ENCODE data around the gene ZNF263.

The ZNF263 gene

GRCh38 chr16:3276679-3277078, 6.6 kb upstream of the ZNF263 start:
- in situ Hi-C loops (cut with HindIII; ENCODE audit: low pct_unique_long_range_greater_than_20kb, low sequenced_read_pairs), result no loop called here
- DNase-seq (ENCODE audit: low read depth in 1 of 2, low spot score in 1 of 2), result no peak
- TF ChIP-seq JUND (IDR thresholded peaks at IDR 0.05; ENCODE audit: low read depth), result no peak

- in situ Hi-C loops (cut with HindIII; ENCODE audit: low pct_unique_long_range_greater_than_20kb, low sequenced_read_pairs), result no loop called here
- no peak for TF ChIP-seq JUND (IDR thresholded peaks at IDR 0.05; ENCODE audit: low read depth)
- DNase-seq (ENCODE audit: low read depth in 1 of 2, low spot score in 1 of 2), result no peak
Observed at GRCh38 chr16:3281222-3281820, 2.0 kb upstream of the ZNF263 start.

- TF ChIP-seq JUND (IDR thresholded peaks at IDR 0.05; ENCODE audit: low read depth), result no peak
- in situ Hi-C loops (cut with HindIII; ENCODE audit: low pct_unique_long_range_greater_than_20kb, low sequenced_read_pairs), result no loop called here
- DNase-seq (ENCODE audit: low read depth in 1 of 2, low spot score in 1 of 2), result no peak
Observed at GRCh38 chr16:3282103-3282729, 1.1 kb upstream of the ZNF263 start.

DNA sequence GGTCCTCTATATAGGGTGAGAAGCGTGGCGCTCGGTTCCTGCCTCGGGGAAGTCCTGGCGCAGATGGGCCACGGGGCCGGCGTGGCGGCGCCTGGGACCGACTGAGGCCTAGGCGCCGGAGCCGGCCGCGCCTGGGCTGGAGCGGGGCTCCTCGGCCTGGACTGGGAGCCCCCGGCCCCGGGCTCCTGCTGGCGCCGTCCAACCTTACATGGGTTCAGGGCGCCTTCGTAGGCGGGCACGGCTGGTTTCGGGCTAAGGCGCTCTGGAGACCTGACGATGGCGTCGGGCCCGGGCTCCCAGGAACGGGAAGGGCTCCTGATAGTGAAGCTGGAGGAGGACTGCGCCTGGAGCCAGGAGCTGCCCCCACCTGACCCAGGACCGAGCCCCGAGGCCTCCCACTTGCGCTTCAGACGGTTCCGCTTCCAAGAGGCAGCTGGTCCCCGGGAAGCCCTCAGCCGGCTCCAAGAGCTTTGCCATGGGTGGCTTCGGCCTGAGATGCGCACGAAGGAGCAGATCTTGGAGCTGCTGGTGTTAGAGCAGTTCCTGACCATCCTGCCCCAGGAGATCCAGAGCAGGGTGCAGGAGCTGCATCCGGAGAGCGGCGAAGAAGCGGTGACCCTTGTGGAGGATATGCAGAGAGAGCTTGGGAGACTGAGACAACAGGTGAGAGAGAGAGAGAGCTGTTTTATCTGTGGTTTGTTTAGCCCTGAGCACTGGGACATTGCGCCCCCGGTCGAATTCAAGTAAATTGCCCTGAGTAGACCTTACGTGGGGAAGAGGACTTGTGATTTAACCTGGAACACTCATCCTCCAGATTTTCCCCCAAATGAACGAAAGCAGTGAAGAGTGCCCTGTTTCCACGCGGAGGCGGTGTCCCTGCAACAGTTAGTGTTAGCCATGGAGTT, 504 bp downstream of the ZNF263 start:
- DNase-seq (ENCODE audit: low read depth in 1 of 2, low spot score in 1 of 2), result no peak
- in situ Hi-C loops (cut with HindIII; ENCODE audit: low pct_unique_long_range_greater_than_20kb, low sequenced_read_pairs), result no loop called here
- TF ChIP-seq JUND (IDR thresholded peaks at IDR 0.05; ENCODE audit: low read depth), result no peak

- no peak for DNase-seq (ENCODE audit: low read depth in 1 of 2, low spot score in 1 of 2)
- in situ Hi-C loops (cut with HindIII; ENCODE audit: low pct_unique_long_range_greater_than_20kb, low sequenced_read_pairs), result no loop called here
Observed at GRCh38 chr16:3285131-3285530, 1.8 kb downstream of the ZNF263 start.

DNA sequence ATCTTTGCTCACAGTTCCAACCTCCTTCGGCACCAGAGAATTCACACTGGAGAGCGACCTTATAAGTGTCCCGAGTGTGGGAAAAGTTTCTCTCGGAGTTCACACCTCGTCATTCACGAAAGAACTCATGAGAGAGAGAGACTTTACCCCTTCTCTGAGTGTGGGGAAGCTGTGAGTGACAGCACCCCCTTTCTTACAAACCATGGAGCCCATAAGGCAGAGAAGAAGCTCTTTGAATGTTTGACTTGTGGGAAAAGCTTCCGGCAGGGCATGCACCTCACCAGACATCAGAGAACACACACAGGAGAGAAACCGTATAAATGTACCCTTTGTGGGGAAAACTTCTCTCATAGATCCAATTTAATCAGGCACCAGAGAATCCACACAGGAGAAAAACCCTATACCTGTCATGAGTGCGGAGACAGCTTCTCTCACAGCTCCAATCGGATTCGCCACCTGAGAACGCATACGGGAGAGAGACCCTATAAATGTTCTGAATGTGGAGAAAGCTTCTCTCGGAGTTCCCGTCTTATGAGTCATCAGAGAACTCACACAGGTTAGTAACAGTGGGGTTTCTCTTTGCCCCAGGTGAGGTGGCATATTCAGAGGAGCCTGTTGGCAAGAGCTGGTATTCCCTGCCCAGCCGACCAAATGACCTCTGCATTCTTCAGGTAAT, 6.8 kb downstream of the ZNF263 start:
- in situ Hi-C loops (cut with HindIII; ENCODE audit: low pct_unique_long_range_greater_than_20kb, low sequenced_read_pairs), result no loop called here
- no peak for TF ChIP-seq JUND (IDR thresholded peaks at IDR 0.05; ENCODE audit: low read depth)

More at GRCh38 chr16:3285131-3285530, 1.8 kb downstream of the ZNF263 start:
- TF ChIP-seq JUND (IDR thresholded peaks at IDR 0.05; ENCODE audit: low read depth), result no peak

DNA sequence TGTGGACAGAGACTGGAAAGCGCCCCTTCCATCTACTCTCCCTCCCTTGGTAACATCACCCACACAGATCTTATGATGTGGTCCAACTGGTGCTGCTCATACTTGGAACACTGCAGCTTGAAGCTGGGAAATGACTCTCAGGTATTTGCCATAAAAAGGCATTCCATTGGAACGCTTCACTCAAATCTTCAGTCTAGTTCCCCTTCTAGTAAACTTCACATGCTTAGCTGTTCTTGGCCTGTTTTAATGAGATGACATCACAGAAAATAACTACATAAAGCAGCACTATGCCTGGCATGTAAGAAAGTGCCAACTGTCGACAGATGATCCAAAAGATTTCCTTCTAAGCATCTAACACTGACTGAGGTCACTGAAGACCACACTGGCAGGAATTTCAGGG, 9.3 kb downstream of the ZNF263 start:
- DNase-seq (ENCODE audit: low read depth in 1 of 2, low spot score in 1 of 2), result no peak
- TF ChIP-seq JUND (IDR thresholded peaks at IDR 0.05; ENCODE audit: low read depth), result no peak
- in situ Hi-C loops (cut with HindIII; ENCODE audit: low pct_unique_long_range_greater_than_20kb, low sequenced_read_pairs), result no loop called here

More for the DNA sequence above, 6.8 kb downstream of the ZNF263 start:
- DNase-seq (ENCODE audit: low read depth in 1 of 2, low spot score in 1 of 2), result no peak

DNA sequence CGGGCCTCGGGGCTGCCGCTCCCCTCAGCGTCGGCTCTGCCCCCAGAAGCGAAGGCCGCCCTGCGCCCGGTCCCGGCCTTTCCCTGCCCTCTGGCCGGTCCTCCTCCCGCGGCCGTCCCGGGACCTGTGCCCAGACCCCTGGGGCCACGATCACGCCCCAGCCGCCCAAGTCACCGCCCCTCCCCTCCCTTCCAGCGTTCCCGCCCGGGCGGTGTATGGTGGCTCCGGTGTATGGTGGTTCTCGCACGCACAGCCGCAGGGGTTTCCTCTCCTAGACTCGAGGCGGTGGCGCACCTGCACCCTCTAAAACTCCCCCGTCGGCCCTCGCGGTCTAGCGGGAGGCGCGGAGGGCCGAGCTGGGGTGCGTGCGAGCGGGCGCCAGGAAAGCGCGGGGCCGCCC, 11.9 kb downstream of the ZNF263 start:
- in situ Hi-C loops (cut with HindIII; ENCODE audit: low pct_unique_long_range_greater_than_20kb, low sequenced_read_pairs), result no loop called here
- no peak for TF ChIP-seq JUND (IDR thresholded peaks at IDR 0.05; ENCODE audit: low read depth)
- no peak for DNase-seq (ENCODE audit: low read depth in 1 of 2, low spot score in 1 of 2)

DNA sequence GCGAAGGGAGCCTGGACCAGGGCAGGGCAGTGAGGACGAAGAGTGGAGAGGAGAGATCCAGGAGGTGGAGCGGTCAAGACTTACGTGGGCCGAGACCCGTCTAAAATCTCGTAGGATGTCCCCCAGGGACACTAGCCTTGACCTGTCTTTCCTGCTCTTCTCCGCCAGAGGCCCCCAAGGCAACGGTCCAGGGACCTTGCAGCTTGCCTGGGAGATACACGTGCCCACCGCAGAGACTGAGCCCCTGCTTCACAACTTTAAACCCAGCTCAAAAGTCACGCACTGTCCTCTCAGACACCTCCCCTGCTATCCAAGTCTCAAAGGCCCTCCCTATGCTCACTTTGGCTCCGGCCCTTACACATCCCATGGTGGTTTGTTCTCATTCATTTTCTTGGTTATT, 12.5 kb downstream of the ZNF263 start:
- DNase-seq (ENCODE audit: low read depth in 1 of 2, low spot score in 1 of 2), result no peak
- no peak for TF ChIP-seq JUND (IDR thresholded peaks at IDR 0.05; ENCODE audit: low read depth)
- in situ Hi-C loops (cut with HindIII; ENCODE audit: low pct_unique_long_range_greater_than_20kb, low sequenced_read_pairs), result no loop called here

DNA sequence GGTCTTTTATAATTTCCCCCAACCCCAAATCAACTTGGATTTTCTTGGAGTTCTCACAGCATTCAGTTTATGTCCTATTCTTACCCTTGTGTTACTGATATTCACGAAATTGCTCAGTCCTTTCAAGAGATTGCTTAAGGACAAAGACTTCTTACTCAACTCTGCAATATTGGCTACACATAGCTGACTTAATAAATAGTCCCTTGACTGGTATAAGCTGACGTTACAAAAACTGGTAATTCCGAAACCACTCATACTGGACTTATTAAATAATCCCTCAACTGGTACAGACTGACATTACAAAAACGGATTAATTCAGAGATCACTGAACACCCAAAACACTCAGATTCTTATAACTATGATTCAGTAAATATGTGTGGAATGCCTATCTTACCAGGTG, 21.1 kb downstream of the ZNF263 start:
- DNase-seq (ENCODE audit: low read depth in 1 of 2, low spot score in 1 of 2), result no peak
- TF ChIP-seq JUND (IDR thresholded peaks at IDR 0.05; ENCODE audit: low read depth), result no peak
- in situ Hi-C loops (cut with HindIII; ENCODE audit: low pct_unique_long_range_greater_than_20kb, low sequenced_read_pairs), result no loop called here

DNA sequence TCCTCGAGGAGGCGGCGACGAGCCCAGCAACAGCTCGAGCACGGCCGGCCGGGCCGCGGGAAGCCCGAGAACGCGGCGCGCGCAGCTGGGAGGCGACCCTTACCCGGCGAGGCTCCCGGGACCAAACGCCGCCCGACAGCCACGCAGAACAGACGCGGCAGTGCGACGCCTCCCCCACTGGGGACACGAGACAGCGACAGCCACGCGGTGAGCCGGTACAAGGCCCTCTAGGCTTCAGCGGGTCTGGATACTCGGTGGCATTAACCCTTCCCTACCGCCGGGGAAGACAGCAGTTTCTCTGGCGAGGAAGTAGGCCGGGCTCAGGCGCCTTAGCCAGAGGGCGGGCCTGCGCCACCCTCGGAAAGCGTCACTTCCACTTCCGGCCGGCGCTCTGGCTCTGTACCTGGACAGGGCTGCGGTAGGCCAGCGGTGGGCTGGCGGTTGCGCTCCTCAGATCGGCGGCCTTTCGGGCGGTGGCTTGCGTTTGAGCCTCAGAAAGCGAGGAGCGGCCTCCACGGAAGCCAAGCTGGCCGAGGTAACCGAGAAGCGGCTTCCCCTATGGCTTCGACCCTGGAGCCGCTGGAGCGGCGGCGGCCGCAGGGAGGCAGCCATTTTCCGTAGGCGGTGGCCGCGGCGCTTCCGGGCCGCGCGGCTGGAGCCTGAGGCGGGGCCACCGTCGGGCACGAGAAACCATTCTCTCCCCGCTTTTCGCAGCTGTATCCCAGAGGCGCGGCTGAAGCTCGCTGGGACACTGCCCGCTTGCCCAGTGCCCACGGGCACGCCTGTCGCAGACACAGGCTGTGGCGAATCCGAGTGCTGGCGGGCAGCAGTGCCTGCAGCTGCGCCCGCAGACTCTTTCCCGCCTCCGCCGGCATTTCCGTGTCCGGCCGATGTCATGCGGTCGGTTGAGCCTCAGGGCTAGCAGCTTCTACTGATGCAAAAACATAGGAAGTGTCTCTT, 22.1 kb downstream of the ZNF263 start, which contains the start of the genes TIGD7 and ZNF75A:
TIGD7 (minus strand) TSS at position 322 of the 960 bp plus-strand sequence. CDS start 4,816 bp downstream, outside the sequence.
ZNF75A (plus strand) TSS at position 389 of the 960 bp plus-strand sequence. CDS start 2,932 bp downstream, outside the sequence.
- in situ Hi-C loops (cut with HindIII; ENCODE audit: low pct_unique_long_range_greater_than_20kb, low sequenced_read_pairs), result no loop called here
- TF ChIP-seq JUND (IDR thresholded peaks at IDR 0.05; ENCODE audit: low read depth), result no peak
- DNase-seq (ENCODE audit: low read depth in 1 of 2, low spot score in 1 of 2), result peak; percentile 91 to 96
